ENCODE data around the gene BTBD9. TPM values are rescaled to one million over a fixed set of nuclear protein-coding genes. Genes with fewer than 3 reads are reported as not detected.

BTBD9 gene
- total RNA-seq, 1 experiment from 2014 or later: 10.8 TPM

DNA sequence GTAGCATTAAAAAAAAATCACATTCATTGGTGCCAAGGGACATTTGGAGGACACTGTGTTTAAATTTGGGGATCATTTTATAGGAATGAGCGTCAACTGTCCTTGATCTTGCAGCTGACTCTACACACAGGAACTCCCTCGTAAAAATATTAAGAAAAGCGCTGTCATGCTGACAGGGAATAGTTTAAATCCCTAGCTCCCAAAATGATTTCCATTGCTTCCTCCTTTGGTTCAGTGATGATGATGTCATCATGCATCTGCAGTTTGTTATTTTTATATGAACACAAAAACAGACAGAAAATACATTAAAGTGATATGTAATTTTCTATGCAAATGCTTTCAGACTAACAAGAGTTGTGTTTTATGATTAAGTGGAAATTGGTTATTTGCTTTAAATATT is 275.6 kb downstream of the BTBD9 start:
- BruUV-seq (replicated peaks): no TSS peak

DNA sequence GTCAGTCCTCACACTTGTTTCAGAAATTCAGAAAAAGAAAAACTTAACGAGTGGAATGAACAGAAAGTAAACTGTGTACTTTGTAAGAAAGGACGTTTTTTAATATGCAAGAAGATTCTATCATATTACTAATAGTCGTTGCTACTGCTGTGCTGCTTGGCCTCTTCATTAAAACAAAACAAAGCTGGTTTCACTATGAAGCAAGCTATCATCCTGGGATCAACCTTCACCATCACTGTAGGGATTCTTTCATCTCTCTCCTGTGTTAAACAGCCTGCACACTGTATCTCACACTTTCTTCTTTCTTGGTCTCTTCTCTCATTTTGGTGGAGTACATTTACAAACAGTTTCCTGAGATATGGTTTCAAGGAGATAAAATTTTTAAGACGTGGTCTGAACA is 284.2 kb downstream of the BTBD9 start:
- H3K9me3 ChIP-seq (ENCODE audit: insufficient read depth, low read depth): no peaks in the 10 kb centered on the region
- no peaks in the 10 kb centered on the region for H3K27me3 ChIP-seq (ENCODE audit: insufficient read depth, low read depth)
- H3K36me3 ChIP-seq (ENCODE audit: low read depth): no peaks in the 10 kb centered on the region
- ChIA-PET CTCF (no interaction called here), POLR2A (ENCODE audit: unreplicated experiment) (no interaction called here)
- no peaks in the 10 kb centered on the region for H3K79me2 ChIP-seq (ENCODE audit: low read depth)
- H3K27ac ChIP-seq: no peak overlapping the region
- no peak overlapping the region for H3K4me2 ChIP-seq
- TF ChIP-seq, protein P1, sequence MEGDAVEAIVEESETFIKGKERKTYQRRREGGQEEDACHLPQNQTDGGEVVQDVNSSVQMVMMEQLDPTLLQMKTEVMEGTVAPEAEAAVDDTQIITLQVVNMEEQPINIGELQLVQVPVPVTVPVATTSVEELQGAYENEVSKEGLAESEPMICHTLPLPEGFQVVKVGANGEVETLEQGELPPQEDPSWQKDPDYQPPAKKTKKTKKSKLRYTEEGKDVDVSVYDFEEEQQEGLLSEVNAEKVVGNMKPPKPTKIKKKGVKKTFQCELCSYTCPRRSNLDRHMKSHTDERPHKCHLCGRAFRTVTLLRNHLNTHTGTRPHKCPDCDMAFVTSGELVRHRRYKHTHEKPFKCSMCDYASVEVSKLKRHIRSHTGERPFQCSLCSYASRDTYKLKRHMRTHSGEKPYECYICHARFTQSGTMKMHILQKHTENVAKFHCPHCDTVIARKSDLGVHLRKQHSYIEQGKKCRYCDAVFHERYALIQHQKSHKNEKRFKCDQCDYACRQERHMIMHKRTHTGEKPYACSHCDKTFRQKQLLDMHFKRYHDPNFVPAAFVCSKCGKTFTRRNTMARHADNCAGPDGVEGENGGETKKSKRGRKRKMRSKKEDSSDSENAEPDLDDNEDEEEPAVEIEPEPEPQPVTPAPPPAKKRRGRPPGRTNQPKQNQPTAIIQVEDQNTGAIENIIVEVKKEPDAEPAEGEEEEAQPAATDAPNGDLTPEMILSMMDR (conservative IDR thresholded peaks at IDR 0.05): no peak
- TF ChIP-seq EZH2 (IDR thresholded peaks at IDR 0.05; ENCODE audit: low read depth): no peak
- BruUV-seq (replicated peaks): no TSS peak
- H3K4me3 ChIP-seq: no peak overlapping the region
- H3F3A ChIP-seq (ENCODE audit: insufficient read depth, low read depth): no peaks in the 10 kb centered on the region
- no peak for DNase-seq
- no peaks in the 10 kb centered on the region for H4K20me1 ChIP-seq (ENCODE audit: insufficient read depth)
- H2AFZ ChIP-seq: no peak overlapping the region
- peaks cover 7% of the 10 kb centered on the region for H3K4me1 ChIP-seq (replicated peaks; ENCODE audit: insufficient read depth)
- intact Hi-C loops (cut with micrococcal nuclease; ENCODE audit: unreplicated experiment): no loop called here
- H3K9me2 ChIP-seq (ENCODE audit: insufficient read depth): no peaks in the 10 kb centered on the region

More for the DNA sequence above, 275.6 kb downstream of the BTBD9 start:
- Histone ChIP-seq H4K20me1 (ENCODE audit: insufficient read depth) (no peaks in the 10 kb centered on the region), H3K4me2 (no peak overlapping the region), H3K9me3 (ENCODE audit: insufficient read depth, low read depth) (no peaks in the 10 kb centered on the region), H3K4me1 (replicated peaks; ENCODE audit: insufficient read depth) (no peaks in the 10 kb centered on the region), H3K79me2 (ENCODE audit: low read depth) (no peaks in the 10 kb centered on the region), H3K27ac (no peak overlapping the region), H3K9me2 (ENCODE audit: insufficient read depth) (no peaks in the 10 kb centered on the region), H3K36me3 (ENCODE audit: low read depth) (no peaks in the 10 kb centered on the region), H3K27me3 (ENCODE audit: insufficient read depth, low read depth) (no peaks in the 10 kb centered on the region), H3F3A (ENCODE audit: insufficient read depth, low read depth) (no peaks in the 10 kb centered on the region), H3K4me3 (no peak overlapping the region), H2AFZ (no peak overlapping the region)
- POLR2A ChIA-PET (ENCODE audit: unreplicated experiment): interaction anchor here (1.0 kb wide), 1 partner anchor 129 kb away, joined by 5 read pairs; no protein-coding TSS in a partner anchor
- TF ChIP-seq EZH2 (IDR thresholded peaks at IDR 0.05; ENCODE audit: low read depth): no peak
- TF ChIP-seq, protein P1 (conservative IDR thresholded peaks at IDR 0.05): no peak
- DNase-seq: no peak
- intact Hi-C loops (cut with micrococcal nuclease; ENCODE audit: unreplicated experiment): no loop called here
- CTCF ChIA-PET: no interaction called here

DNA sequence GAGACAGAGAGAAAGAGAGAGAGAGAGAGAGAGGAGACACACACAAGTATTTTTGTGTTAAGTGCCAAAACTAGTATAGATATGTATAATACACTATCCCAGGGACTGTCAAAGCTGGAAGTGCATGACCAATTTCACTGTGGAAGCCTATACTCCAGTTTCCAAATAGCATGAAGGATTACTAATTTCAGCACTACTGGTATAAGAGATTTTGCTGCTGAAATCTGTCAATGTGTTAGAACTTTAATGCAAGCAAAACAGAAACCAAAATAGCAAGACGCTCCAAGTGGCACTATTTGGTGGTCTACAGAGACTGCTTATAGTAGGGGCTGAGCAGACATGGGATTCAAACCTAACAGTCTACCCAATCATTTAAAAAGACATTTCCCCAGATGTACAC is 284.8 kb downstream of the BTBD9 start:
- H3K9me3 ChIP-seq (ENCODE audit: insufficient read depth, low read depth): no peaks in the 10 kb centered on the region
- peaks cover 13% of the 10 kb centered on the region for H3K4me1 ChIP-seq (replicated peaks; ENCODE audit: insufficient read depth)
- no peak overlapping the region for H3K27ac ChIP-seq
- intact Hi-C loops (cut with micrococcal nuclease; ENCODE audit: unreplicated experiment): no loop called here
- DNase-seq: no peak
- no peaks in the 10 kb centered on the region for H4K20me1 ChIP-seq (ENCODE audit: insufficient read depth)
- TF ChIP-seq, protein P1 (conservative IDR thresholded peaks at IDR 0.05): no peak
- TF ChIP-seq EZH2 (IDR thresholded peaks at IDR 0.05; ENCODE audit: low read depth): no peak
- no peaks in the 10 kb centered on the region for H3F3A ChIP-seq (ENCODE audit: insufficient read depth, low read depth)
- no peaks in the 10 kb centered on the region for H3K27me3 ChIP-seq (ENCODE audit: insufficient read depth, low read depth)
- no peaks in the 10 kb centered on the region for H3K79me2 ChIP-seq (ENCODE audit: low read depth)
- no peak overlapping the region for H3K4me3 ChIP-seq
- H2AFZ ChIP-seq: no peak overlapping the region
- CTCF ChIA-PET: no interaction called here
- POLR2A ChIA-PET (ENCODE audit: unreplicated experiment): no interaction called here
- no peak overlapping the region for H3K4me2 ChIP-seq
- no peaks in the 10 kb centered on the region for H3K36me3 ChIP-seq (ENCODE audit: low read depth)
- no TSS peak for BruUV-seq (replicated peaks)
- H3K9me2 ChIP-seq (ENCODE audit: insufficient read depth): no peaks in the 10 kb centered on the region

Data from PC-9 (cell line).